HFFc6 (cell line): ENCODE measurements around the gene TPPP3. TPM values are rescaled to one million over a fixed set of nuclear protein-coding genes. Genes with fewer than 3 reads are reported as not detected.

Experiments
- DNase-seq: peaks from one replicate; pipeline ENCODE4 v3.0.0-alpha.2; 2018
- H3K27ac Mint-ChIP-seq: 2 replicates; pipeline ENCODE4 v1.8.0; 2020; ENCODE audit warnings: mild to moderate bottlenecking, mixed read lengths
- H3K27me3 Mint-ChIP-seq: 2 replicates; pipeline ENCODE4 v1.8.0; 2021; ENCODE audit warnings: mild to moderate bottlenecking, moderate library complexity, mixed read lengths; ENCODE audit not compliant: insufficient read depth
- H3K36me3 Mint-ChIP-seq: 2 replicates; pipeline ENCODE4 v1.8.0; 2021; ENCODE audit warnings: low read depth, mixed read lengths
- H3K4me1 Mint-ChIP-seq: 2 replicates; pipeline ENCODE4 v1.8.0; 2020; ENCODE audit warnings: low read depth, mixed read lengths
- H3K4me3 Mint-ChIP-seq: 2 replicates; pipeline ENCODE4 v1.8.0; 2020; ENCODE audit warnings: mild to moderate bottlenecking, moderate library complexity, mixed read lengths
- H3K9me3 Mint-ChIP-seq: 2 replicates; pipeline ENCODE4 v1.8.0; 2020; ENCODE audit warnings: mild to moderate bottlenecking, mixed read lengths
- long read RNA-seq: library from polyadenylated mRNA; unstranded; transcript quantifications from one replicate; pipeline ENCODE4 v2.0.0, GENCODE V29; 2019
- total RNA-seq, 6 experiments: library from RNA; stranded (reverse); fragmentation: NEBNext Ultra II Directional; extraction: Animal tissue kit (Norgen Biotek cat#: 25700); gene quantifications; 2 replicates in 1 of 6; 3 replicates in 5 of 6; pipeline ENCODE4 v1.2.3, GENCODE V29; 2021
- TF ChIP-seq, protein P1 (sequence below): fragments of 200-600 bp; sonication (generic); IDR thresholded peaks from 2 replicates; pipeline ENCODE4 v1.5.0; 2021; ENCODE audit warnings: antibody characterized with exemption, mild to moderate bottlenecking

TPPP3 gene
- under 1 TPM in 2 of 6 experiments, not detected in 4; 0.21 to 0.28 TPM for total RNA-seq
- long read RNA-seq = 0 reads

DNA sequence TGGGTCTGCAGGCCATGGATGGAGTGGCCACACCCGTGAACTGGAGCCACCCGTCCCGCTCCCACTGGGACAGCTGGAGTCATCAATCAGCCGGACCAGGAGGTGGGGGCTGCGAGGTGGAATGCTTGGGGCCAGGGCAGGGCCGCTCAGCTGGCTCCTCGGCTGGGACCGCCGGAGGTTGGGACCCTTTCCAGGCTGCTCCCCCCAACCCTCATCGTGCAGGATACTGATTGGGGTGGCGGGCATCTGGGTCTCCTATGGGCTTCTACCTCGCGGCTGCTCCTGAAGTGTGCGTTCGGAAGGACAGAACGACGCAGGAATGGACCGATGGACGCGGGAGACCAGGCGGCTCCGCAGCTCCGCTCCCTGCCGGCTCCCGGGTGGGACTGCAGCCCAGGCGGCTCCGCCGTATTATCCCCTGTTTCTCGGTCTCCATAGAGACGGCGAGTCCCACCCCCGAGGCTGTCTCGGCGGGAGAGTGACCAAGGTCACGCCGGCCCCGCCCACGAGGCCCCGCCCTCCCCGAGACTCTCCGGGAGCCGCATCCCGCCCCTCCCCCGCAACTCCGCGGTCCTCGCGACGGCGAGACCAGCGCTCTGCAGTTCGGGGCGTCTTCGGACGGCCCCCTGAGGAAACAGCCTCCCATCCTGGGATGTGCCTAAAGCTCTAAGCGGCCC lies at the start of gene TPPP3:
Gene TPPP3, minus strand, starts transcription at position 388 of the 677 bp plus-strand sequence. CDS start 2,387 bp downstream, outside the sequence.
- H3K9me3 Mint-ChIP-seq = no peaks in the 10 kb centered on the region
- H3K4me3 Mint-ChIP-seq = peak within 1 kb of the TSS; percentile 5
- H3K4me1 Mint-ChIP-seq = no peaks in the 10 kb centered on the region
- H3K27ac Mint-ChIP-seq = 0 out of 2 replicates have a peak within 1 kb of the TSS, but pooled peaks have one; percentile 26
- H3K36me3 Mint-ChIP-seq = no peaks in the 10 kb centered on the region
- TF ChIP-seq, protein P1, sequence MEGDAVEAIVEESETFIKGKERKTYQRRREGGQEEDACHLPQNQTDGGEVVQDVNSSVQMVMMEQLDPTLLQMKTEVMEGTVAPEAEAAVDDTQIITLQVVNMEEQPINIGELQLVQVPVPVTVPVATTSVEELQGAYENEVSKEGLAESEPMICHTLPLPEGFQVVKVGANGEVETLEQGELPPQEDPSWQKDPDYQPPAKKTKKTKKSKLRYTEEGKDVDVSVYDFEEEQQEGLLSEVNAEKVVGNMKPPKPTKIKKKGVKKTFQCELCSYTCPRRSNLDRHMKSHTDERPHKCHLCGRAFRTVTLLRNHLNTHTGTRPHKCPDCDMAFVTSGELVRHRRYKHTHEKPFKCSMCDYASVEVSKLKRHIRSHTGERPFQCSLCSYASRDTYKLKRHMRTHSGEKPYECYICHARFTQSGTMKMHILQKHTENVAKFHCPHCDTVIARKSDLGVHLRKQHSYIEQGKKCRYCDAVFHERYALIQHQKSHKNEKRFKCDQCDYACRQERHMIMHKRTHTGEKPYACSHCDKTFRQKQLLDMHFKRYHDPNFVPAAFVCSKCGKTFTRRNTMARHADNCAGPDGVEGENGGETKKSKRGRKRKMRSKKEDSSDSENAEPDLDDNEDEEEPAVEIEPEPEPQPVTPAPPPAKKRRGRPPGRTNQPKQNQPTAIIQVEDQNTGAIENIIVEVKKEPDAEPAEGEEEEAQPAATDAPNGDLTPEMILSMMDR = peak; percentile 77
- peak; percentile 62 for DNase-seq
- H3K27me3 Mint-ChIP-seq = peaks cover 20% of the 10 kb centered on the region

DNA sequence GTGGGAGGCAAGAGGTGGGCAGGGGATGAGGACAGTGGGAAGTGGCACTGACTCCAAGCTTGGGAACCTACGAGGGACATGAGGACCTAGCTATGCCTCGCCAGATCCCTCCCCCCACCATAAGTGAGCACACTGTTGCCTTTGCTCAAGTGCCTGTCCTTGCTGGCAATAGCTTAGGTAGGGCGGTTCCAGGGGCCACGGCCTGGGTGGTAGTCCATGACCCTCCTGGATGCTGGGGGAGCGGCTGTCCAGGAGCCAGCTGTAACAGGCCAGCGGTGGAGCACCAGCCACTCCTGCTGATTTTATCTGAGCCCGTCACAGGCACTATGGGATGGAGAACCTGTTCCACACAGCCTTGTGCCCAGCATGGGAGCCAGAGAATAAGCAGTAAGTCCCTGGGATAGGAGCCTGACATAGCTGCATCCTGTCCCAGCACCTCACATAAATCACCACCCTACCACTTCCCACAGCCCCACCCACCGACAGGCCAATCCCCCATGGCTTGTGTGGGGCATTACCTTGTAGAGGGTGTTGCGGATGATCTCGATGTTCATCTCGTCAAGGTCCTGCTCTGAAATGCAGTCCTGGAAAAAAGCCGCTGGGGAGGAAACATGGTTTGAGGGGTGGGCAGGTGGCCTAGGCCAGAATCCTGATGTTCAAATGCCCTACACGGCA lies 49.4 kb upstream of the TPPP3 start:
- peaks cover 4% of the 10 kb centered on the region; the same call in 1 of the 2 replicates for H3K27me3 Mint-ChIP-seq
- H3K4me3 Mint-ChIP-seq = no peak overlapping the region
- TF ChIP-seq, protein P1 = no peak
- no peaks in the 10 kb centered on the region for H3K9me3 Mint-ChIP-seq
- H3K27ac Mint-ChIP-seq = no peak overlapping the region
- H3K36me3 Mint-ChIP-seq = no peaks in the 10 kb centered on the region; the same call in 1 of the 2 replicates
- DNase-seq = no peak
- peaks cover 22% of the 10 kb centered on the region for H3K4me1 Mint-ChIP-seq

DNA sequence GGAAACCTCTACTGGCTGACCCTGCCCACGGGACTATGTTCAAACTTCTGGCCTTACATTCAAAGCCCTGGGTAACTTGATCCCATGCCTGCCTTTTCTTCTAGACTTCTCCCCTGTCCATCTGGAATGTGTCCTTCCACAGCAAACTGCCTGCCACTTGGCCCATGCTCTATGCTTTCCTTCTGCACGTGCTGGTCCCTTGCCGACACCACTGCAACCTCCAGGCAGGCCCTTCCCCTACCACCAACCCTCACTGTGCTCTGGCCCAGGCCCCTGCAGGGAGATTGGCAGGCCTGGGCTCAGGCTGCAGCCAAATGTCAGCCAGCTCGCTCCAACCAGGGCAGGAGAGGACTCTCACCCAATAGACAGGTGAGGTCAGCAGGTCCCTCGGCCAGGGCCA lies 48.6 kb upstream of the TPPP3 start:
- DNase-seq = no peak
- no peaks in the 10 kb centered on the region for H3K9me3 Mint-ChIP-seq
- peaks cover 22% of the 10 kb centered on the region for H3K4me1 Mint-ChIP-seq
- TF ChIP-seq, protein P1 = no peak
- no peak overlapping the region for H3K27ac Mint-ChIP-seq
- H3K27me3 Mint-ChIP-seq = peaks cover 4% of the 10 kb centered on the region; the same call in 1 of the 2 replicates
- no peak overlapping the region for H3K4me3 Mint-ChIP-seq
- H3K36me3 Mint-ChIP-seq = peaks cover 4% of the 10 kb centered on the region

DNA sequence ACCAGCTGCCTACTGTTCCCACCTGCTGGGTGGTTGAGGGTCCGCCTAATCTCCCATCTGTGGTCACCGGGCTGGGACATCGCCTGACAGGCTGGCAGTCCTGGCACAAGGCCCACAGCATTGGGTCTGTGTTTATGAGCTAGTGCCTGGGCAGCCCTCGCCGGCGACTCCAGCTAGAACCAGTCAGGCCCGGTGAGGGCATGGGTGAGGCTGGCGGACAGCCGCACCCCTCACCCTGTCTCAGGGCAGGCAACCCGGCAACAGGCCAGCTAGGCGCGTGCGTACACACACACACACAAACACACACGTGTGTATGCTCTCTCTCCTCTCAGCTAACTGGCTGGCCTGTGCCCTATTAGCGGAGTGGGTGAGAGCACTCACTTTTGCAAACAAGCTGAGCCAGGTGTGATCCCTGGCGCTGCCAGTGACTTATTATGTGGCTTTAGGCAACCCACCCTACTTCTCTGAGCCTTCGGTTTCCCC lies 48.0 kb upstream of the TPPP3 start:
- Mint-ChIP-seq H3K27me3 (peaks cover 4% of the 10 kb centered on the region; the same call in 1 of the 2 replicates), H3K27ac (no peak overlapping the region), H3K36me3 (peaks cover 7% of the 10 kb centered on the region), H3K4me3 (no peak overlapping the region), H3K9me3 (no peaks in the 10 kb centered on the region), H3K4me1 (peaks cover 16% of the 10 kb centered on the region)
- TF ChIP-seq, protein P1 = no peak
- DNase-seq = no peak

DNA sequence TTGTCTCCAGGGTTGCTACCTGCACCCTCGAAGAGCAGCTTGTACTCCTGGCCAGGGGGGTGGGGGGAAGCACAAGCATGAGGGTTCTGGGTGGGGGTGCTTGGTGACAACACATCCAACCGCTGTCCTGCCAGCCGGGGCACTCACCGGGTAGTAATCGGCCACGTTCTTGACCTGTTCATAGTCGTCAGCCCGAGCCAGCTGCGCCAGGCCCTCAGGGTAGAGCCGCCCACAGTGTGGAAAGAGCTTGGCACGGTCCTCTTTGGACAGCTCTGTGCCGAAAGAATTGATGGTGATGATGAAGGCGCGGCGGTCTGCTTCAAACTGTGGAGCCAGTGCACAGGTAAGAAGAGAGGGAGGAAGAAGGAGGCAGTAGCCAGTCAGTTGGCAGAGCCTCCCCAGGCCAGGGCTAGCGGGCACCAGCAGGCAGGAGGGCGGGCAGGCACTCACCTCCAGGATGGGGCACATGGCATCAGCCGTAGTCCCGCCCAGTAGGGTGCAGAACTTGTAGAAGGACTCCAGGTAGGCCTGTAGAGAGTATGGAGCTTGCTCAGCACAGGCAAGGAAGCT lies 45.6 kb upstream of the TPPP3 start:
- peaks cover 7% of the 10 kb centered on the region for H3K36me3 Mint-ChIP-seq
- H3K4me1 Mint-ChIP-seq = no peaks in the 10 kb centered on the region
- no peaks in the 10 kb centered on the region for H3K9me3 Mint-ChIP-seq
- no peak for DNase-seq
- H3K4me3 Mint-ChIP-seq = no peak overlapping the region
- no peak overlapping the region for H3K27ac Mint-ChIP-seq
- TF ChIP-seq, protein P1 = no peak
- H3K27me3 Mint-ChIP-seq = peaks cover 2% of the 10 kb centered on the region
